ENCODE results near the gene SMIM43.

- no peak for TF ChIP-seq CTCF (IDR thresholded peaks at IDR 0.05)
- no peak for TF ChIP-seq CBFB (CRISPR knock-in tag; IDR thresholded peaks at IDR 0.05; ENCODE audit: low read depth)
Observed at GRCh38 chr4:121733942-121734341, 31.0 kb downstream of the SMIM43 start.
